Coronary artery (tissue), 2 donors: ENCODE measurements around the gene KIF5C.

Experiments
- DNase-seq: peaks from one replicate; pipeline ENCODE4 v3.0.0-alpha.2; 2017; ENCODE audit warnings: low spot score
- H3K27ac ChIP-seq, 2 donors: fragments of 200-600 bp; sonication (generic); one replicate each; pipeline ENCODE4 v1.5.1; 2016 to 2019
- H3K4me3 ChIP-seq: fragments of 200-600 bp; sonication (generic); 2 replicates; pipeline ENCODE4 v1.5.1; 2016; ENCODE audit warnings: mild to moderate bottlenecking, moderate library complexity
- CTCF ChIP-seq: fragments of 200-600 bp; sonication (generic); IDR thresholded peaks from one replicate; pipeline ENCODE4 v1.5.1; 2019; ENCODE audit warnings: antibody characterized with exemption

KIF5C gene

GRCh38 chr2:148875387-148876051 lies 492 bp downstream of the KIF5C start:
- no peak for DNase-seq
- no peak for TF ChIP-seq CTCF
- H3K4me3 ChIP-seq = peak overlapping the region; percentile 79
- no peak overlapping the region for H3K27ac ChIP-seq

GRCh38 chr2:148876202-148876594 lies 1.2 kb downstream of the KIF5C start:
- DNase-seq = no peak
- Histone ChIP-seq H3K27ac (no peak overlapping the region), H3K4me3 (peak overlapping the region; percentile 79)
- TF ChIP-seq CTCF = no peak

GRCh38 chr2:148876595-148877402 lies 1.8 kb downstream of the KIF5C start:
- Histone ChIP-seq H3K27ac (no peak overlapping the region), H3K4me3 (peak overlapping the region; percentile 79)
- no peak for TF ChIP-seq CTCF
- DNase-seq = no peak

- TF ChIP-seq CTCF = no peak
- no peak for DNase-seq
- Histone ChIP-seq H3K27ac (no peak overlapping the region), H3K4me3 (no peak overlapping the region)
These were observed 2.3 kb downstream of the KIF5C start for GRCh38 chr2:148877403-148877740.

- H3K4me3 ChIP-seq = no peak overlapping the region
- H3K27ac ChIP-seq = no peak overlapping the region
- no peak for TF ChIP-seq CTCF
- DNase-seq = no peak
These were observed 5.6 kb downstream of the KIF5C start for GRCh38 chr2:148880636-148881035.

- Histone ChIP-seq H3K27ac (no peak overlapping the region), H3K4me3 (no peak overlapping the region)
- DNase-seq = no peak
- TF ChIP-seq CTCF = no peak
These were observed 7.0 kb downstream of the KIF5C start for GRCh38 chr2:148882051-148882450.

- Histone ChIP-seq H3K27ac (no peak overlapping the region), H3K4me3 (no peak overlapping the region)
- no peak for TF ChIP-seq CTCF
- DNase-seq = no peak
These were observed 10.2 kb downstream of the KIF5C start for GRCh38 chr2:148885209-148885608.
